HG02884 (cell line): ENCODE data around the gene DOCK10.

ENCODE experiments used
- ATAC-seq: cut with Tn5 transposase; IDR thresholded peaks from one replicate; pipeline ENCODE4 v1.9.1; 2021; ENCODE audit warnings: mild to moderate bottlenecking, moderate library complexity; ENCODE audit not compliant: unreplicated experiment

DOCK10 gene

DNA sequence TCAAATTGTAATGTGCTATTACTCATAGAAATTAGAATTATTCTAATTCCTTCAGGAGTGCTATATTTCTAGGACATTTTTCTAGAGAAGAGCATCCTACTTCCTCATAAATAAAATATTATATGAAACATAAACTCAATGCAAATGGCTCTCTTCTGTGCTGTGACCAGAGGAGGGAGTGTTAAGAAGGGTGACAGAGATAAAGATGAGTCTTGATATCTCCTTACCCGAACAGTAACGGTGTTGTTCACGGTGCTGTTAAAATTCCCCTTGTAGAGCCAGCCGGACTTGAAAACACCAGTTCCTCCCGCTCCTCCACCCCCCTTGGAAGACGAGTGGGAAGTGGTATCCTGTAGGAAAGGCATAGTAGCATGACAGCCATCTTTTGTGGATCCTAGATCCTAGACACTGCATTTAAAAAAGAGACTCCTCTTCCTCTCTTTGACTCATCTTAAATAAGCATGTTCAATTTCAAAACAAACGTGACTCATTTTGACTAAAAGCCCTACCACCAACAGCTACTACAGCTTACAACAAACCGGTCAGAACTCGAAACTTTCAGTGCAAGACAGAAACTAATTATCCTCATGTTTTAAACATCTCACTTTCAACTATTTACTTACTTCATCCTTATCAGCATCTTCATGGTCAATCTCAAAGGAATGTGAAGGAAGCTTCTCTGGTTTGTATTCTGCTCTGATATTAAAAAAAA, 156.3 kb downstream of the DOCK10 start:
- peak; percentile 93 for ATAC-seq

- ATAC-seq = no peak
These were observed 157.0 kb downstream of the DOCK10 start for GRCh38 chr2:224885291-224885690.

- ATAC-seq = no peak
These were observed 158.1 kb downstream of the DOCK10 start for GRCh38 chr2:224884188-224884587.

DNA sequence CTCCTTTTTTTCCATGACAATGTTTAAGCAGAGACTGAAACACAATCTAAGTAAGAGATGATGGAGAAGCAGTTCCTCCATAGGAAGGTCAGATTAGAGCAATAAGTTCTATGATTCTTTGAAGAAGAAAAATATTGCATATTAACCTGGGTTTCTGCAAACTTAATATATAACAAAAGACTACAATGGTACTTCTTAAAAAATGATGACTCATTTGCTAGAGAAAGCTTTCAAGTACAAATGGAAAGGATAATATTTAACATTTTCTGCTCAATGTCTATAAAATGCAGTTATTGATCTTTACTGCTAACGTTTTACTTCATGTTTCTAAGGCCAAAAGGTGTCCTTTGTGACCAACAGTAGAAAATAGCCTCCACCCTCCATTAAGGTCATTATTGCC, 158.6 kb downstream of the DOCK10 start:
- ATAC-seq = no peak

DNA sequence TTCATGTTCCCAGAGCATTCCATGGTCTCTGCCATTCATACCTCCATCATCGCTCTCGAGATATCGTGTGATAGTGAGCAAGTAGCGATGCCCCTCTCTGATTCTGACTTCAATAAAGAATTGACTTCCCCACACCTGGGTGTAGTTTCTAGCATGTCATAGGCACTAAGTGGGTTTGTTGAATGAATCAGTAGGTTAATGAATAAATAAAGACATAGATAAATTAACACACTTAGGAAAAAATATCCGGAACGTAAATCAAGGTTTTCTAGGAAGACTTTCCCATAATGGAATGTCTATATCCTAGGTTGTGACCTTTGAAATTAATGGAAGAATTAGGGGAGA, 159.1 kb downstream of the DOCK10 start:
- ATAC-seq = no peak

GRCh38 chr2:224882291-224883171, 159.7 kb downstream of the DOCK10 start:
- ATAC-seq = no peak

DNA sequence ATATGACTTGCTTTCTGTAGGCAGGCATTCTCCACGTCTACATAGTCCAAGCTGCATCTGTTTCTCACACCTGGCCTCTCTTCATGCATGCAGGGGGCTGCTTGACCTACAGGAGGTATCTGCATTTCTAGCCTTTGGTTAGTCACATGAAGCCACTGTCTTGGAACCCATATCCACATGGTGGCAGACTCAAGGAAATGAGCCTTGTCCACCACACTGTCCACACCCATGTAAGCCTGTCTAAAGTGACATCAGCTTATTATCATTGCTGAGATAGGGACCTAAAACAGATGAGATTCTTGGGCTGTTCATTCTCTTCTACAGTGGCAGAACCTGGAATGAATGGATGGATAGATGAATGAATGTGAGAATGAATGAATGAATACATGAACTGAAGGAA, 160.4 kb downstream of the DOCK10 start:
- no peak for ATAC-seq

- ATAC-seq = no peak
These were observed 165.7 kb downstream of the DOCK10 start for GRCh38 chr2:224876522-224876921.

GRCh38 chr2:224875841-224876240, 166.4 kb downstream of the DOCK10 start:
- peak; percentile 80 for ATAC-seq

GRCh38 chr2:224875153-224875552, 167.1 kb downstream of the DOCK10 start:
- ATAC-seq = no peak

DNA sequence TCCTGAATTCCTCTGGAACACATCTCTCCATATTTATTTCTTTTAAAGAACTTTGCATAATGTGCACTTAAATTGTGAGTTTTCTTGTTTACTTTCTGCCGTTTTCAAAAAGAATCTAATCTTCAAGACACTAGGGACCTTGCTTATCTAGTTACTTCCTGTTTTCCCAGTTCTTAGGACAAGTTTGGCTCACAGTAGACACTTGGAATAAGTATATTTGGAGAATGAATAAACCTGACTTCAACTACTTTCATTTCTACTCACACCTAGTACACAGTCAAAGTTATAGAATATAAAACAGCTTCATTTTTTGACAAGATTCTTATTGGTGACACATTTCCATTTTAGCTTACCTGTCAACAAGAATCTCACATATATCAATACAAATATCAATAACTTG, 170.5 kb downstream of the DOCK10 start:
- ATAC-seq = no peak

DNA sequence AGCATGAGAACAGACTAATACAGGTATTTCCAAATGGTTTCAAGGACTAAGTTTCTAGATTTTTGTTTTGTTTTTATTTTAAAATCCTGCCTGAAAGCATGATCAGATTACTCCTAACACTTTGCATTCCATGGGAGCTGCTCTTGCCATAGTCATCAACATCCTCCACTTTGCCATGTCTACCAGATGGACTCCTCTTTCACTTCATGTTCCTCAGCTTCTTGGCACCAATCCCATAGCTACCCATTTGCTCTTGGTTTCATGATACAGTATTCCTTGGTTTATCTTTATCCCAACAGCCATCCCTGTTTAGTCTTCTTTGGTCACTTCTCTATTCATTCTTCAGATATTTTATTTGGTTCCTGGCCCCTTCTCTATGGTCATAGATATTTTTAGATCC, 171.9 kb downstream of the DOCK10 start:
- no peak for ATAC-seq

GRCh38 chr2:224869601-224870233, 172.6 kb downstream of the DOCK10 start:
- ATAC-seq = no peak

GRCh38 chr2:224865016-224865415, 177.3 kb downstream of the DOCK10 start:
- ATAC-seq = no peak

DNA sequence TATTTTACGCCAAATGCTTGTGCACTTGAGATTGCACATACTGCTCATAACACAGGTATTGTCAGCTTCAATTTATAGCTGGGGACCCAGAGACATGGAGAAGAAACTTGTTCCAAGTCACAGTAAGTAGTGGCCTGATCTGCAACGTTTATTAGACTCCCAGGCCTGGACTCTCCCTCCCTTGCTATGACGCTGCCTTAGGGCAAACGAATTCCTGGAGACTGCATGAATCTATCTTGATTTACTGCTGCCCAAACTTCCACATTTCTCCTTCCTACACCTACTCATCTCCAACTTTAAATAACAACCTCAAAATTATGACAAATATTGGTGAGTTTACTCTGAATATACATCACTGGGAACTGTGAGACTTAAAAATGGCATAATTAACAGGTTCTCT, 181.0 kb downstream of the DOCK10 start:
- no peak for ATAC-seq

GRCh38 chr2:224860786-224861185, 181.5 kb downstream of the DOCK10 start:
- no peak for ATAC-seq

GRCh38 chr2:224851811-224852210, 190.5 kb downstream of the DOCK10 start:
- no peak for ATAC-seq

- ATAC-seq = peak; percentile 54
These were observed 192.2 kb downstream of the DOCK10 start for GRCh38 chr2:224850081-224850480.

DNA sequence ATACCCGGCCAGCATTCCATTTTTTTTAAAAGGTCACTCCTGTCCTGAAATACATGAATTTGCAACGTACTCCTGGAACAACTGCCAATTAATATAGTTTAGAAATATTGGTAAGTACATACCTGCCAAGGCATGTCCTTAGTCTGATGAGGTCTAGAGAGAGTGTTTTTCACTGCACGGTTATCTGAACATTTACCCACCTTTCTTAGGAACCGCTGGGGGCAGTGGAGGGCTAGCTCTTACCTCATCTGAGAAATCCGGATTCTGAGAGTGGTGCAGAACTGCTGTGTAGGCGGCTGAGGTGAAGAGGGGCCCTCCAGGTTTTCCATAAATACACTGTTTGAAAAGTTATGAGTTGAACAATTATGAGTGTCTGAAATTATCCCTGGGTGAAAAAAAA, 193.0 kb downstream of the DOCK10 start:
- peak; percentile 70 for ATAC-seq

GRCh38 chr2:224847961-224848850, 194.1 kb downstream of the DOCK10 start:
- no peak for ATAC-seq

GRCh38 chr2:224847381-224847780, 194.9 kb downstream of the DOCK10 start:
- no peak for ATAC-seq
